PC-9 (cell line): Measurements from ENCODE around the gene ANKRD6.

Experiments used
- CTCF ChIP-seq: fragments of 200-600 bp; sonication (generic); conservative IDR thresholded peaks from 2 replicates; pipeline ENCODE4 v1.6.1; 2017; ENCODE audit warnings: mixed run types, antibody characterized with exemption, mild to moderate bottlenecking, moderate library complexity
- EZH2 ChIP-seq: fragments of 200-600 bp; sonication (generic); IDR thresholded peaks from 2 replicates; pipeline ENCODE4 v1.8.0; 2017; ENCODE audit warnings: antibody characterized with exemption, low read depth

- TF ChIP-seq CTCF (no peak), EZH2 (no peak)
These were observed 549 bp downstream of the ANKRD6 start for GRCh38 chr6:89433252-89434149.
